GM23338 (cell line): Measurements from ENCODE around the gene SLC35F1. TPM values are rescaled to one million over a fixed set of nuclear protein-coding genes. Genes with fewer than 3 reads are reported as not detected.

Experiments used
- ATAC-seq: fragments of 200-7000 bp; cut with Tn5 transposase; 3 replicates; pipeline ENCODE4 v1.9.1; 2020
- DNase-seq: peaks from one replicate; pipeline ENCODE4 v3.0.0-alpha.2; 2015; ENCODE audit warnings: low spot score
- H2AFZ ChIP-seq: fragments of 200-600 bp; sonication (generic); 2 replicates; pipeline ENCODE4 v1.8.0; 2016; ENCODE audit warnings: antibody characterized with exemption, mild to moderate bottlenecking, moderate library complexity
- H3F3A ChIP-seq: fragments of 200-600 bp; sonication (generic); replicated peaks from 2 replicates; pipeline ENCODE4 v1.8.0; 2017; ENCODE audit warnings: antibody characterized with exemption, mixed run types, low read depth
- H3K27ac ChIP-seq: fragments of 200-600 bp; sonication (generic); 2 replicates; pipeline ENCODE4 v1.6.1; 2016; ENCODE audit warnings: low read depth
- H3K27me3 ChIP-seq: fragments of 200-600 bp; sonication (generic); 2 replicates; pipeline ENCODE4 v1.8.0; 2016; ENCODE audit warnings: mild to moderate bottlenecking, mixed run types, moderate library complexity; ENCODE audit not compliant: insufficient read depth
- H3K36me3 ChIP-seq: fragments of 200-600 bp; sonication (generic); 2 replicates; pipeline ENCODE4 v1.8.0; 2016; ENCODE audit warnings: mild to moderate bottlenecking; ENCODE audit not compliant: insufficient read depth
- H3K4me1 ChIP-seq: fragments of 200-600 bp; sonication (generic); 2 replicates; pipeline ENCODE4 v1.8.0; 2016; ENCODE audit warnings: mild to moderate bottlenecking, moderate library complexity; ENCODE audit not compliant: insufficient read depth
- H3K4me2 ChIP-seq: fragments of 200-600 bp; sonication (generic); 2 replicates; pipeline ENCODE4 v1.7.1; 2017; ENCODE audit warnings: mixed run types
- H3K4me3 ChIP-seq: fragments of 200-600 bp; sonication (generic); 2 replicates; pipeline ENCODE4 v1.6.1; 2016; ENCODE audit warnings: mixed run types
- H3K79me2 ChIP-seq: fragments of 200-600 bp; sonication (generic); replicated peaks from 2 replicates; pipeline ENCODE4 v1.8.0; 2017; ENCODE audit warnings: mild to moderate bottlenecking; ENCODE audit not compliant: insufficient read depth
- H3K9me2 ChIP-seq: fragments of 200-600 bp; sonication (generic); 2 replicates; pipeline ENCODE4 v1.8.0; 2017; ENCODE audit not compliant: insufficient read depth
- H4K20me1 ChIP-seq: fragments of 200-600 bp; sonication (generic); replicated peaks from 2 replicates; pipeline ENCODE4 v1.8.0; 2017; ENCODE audit warnings: mild to moderate bottlenecking; ENCODE audit not compliant: insufficient read depth
- H3K27ac Mint-ChIP-seq: 2 replicates; pipeline ENCODE4 v1.8.0; 2020; ENCODE audit warnings: inconsistent platforms, mild to moderate bottlenecking, moderate library complexity, mixed read lengths
- H3K27me3 Mint-ChIP-seq: 3 replicates; pipeline ENCODE4 v1.8.0; 2022; ENCODE audit warnings: low read depth, mild to moderate bottlenecking, moderate library complexity, mixed read lengths, inconsistent platforms; ENCODE audit not compliant: insufficient read depth, poor library complexity
- H3K36me3 Mint-ChIP-seq: 3 replicates; pipeline ENCODE4 v1.8.0; 2021; ENCODE audit warnings: low read depth, mild to moderate bottlenecking, inconsistent platforms, moderate library complexity, mixed read lengths
- H3K4me1 Mint-ChIP-seq: 3 replicates; pipeline ENCODE4 v1.8.0; 2020; ENCODE audit warnings: mild to moderate bottlenecking, inconsistent platforms, mixed read lengths
- H3K4me3 Mint-ChIP-seq: 3 replicates; pipeline ENCODE4 v1.8.0; 2021; ENCODE audit warnings: moderate library complexity, mild to moderate bottlenecking, inconsistent platforms, mixed read lengths
- H3K9me3 Mint-ChIP-seq: 3 replicates; pipeline ENCODE4 v1.8.0; 2020; ENCODE audit warnings: moderate library complexity, mild to moderate bottlenecking, inconsistent platforms, mixed read lengths
- CTCF ChIP-seq, 2 experiments: fragments of 200-600 bp in 1 of 2; sonication (generic) in 1 of 2; conservative IDR thresholded peaks; 2 replicates each; pipeline versions ENCODE4 v1.5.1 to v1.6.1; 2016 to 2017; ENCODE audit warnings: antibody characterized with exemption in 2 of 2, low read depth in 2 of 2, mild to moderate bottlenecking in 2 of 2, moderate library complexity in 1 of 2
- ETS1 ChIP-seq: IDR thresholded peaks from 2 replicates; pipeline ENCODE4 v1.6.1; 2016; ENCODE audit warnings: antibody characterized with exemption
- EZH2 ChIP-seq: fragments of 200-600 bp; sonication (generic); IDR thresholded peaks from one replicate; pipeline ENCODE4 v1.8.0; 2017; ENCODE audit warnings: antibody characterized with exemption, mild to moderate bottlenecking, low read depth; ENCODE audit not compliant: unreplicated experiment
- EZH2phosphoT487 ChIP-seq: fragments of 200-600 bp; sonication (generic); IDR thresholded peaks from one replicate; pipeline ENCODE4 v1.8.1; 2018; ENCODE audit warnings: antibody characterized with exemption; ENCODE audit not compliant: unreplicated experiment
- JUNB ChIP-seq: IDR thresholded peaks from one replicate; pipeline ENCODE4 v1.6.1; 2016; ENCODE audit warnings: antibody characterized with exemption; ENCODE audit not compliant: unreplicated experiment
- ZNF462 ChIP-seq: fragments of 250-450 bp; sonication (Bioruptor Pico); IDR thresholded peaks from 2 replicates; pipeline ENCODE4 v1.5.0; 2020; ENCODE audit warnings: mild to moderate bottlenecking, moderate library complexity
- polyA plus RNA-seq: library from polyadenylated mRNA; unstranded; fragments of >200 nt; fragmentation: Nextera tagmentation; extraction: Ambion mirVana; gene quantifications from 2 replicates; pipeline ENCODE4 v1.2.1, GENCODE V29; 2016
- total RNA-seq: library from RNA; depleted of rRNA; stranded (reverse); fragments of >200 nt; shearing (Covaris generic); gene quantifications from 2 replicates; pipeline ENCODE4 v1.2.3, GENCODE V29; 2014

SLC35F1 gene
- total and polyA plus RNA-seq, 2 experiments from 2014 or later: 3.0 to 10.3 TPM

- TF ChIP-seq ZNF462 (CRISPR knock-in tag) (no peak), CTCF (conservative IDR thresholded peaks at IDR 0.05; ENCODE audit: low read depth in 2 of 2) (no peak), JUNB (no peak), EZH2phosphoT487 (no peak), ETS1 (no peak)
Measured at GRCh38 chr6:118212451-118213173, 305.5 kb downstream of the SLC35F1 start (continued).

GRCh38 chr6:118215269-118215668 lies 308.2 kb downstream of the SLC35F1 start:
- Histone ChIP-seq H3K27me3 (no peaks in the 10 kb centered on the region), H3K4me2 (no peak overlapping the region), H3K4me3 (no peak overlapping the region), H3K9me2 (no peaks in the 10 kb centered on the region), H3K79me2 (no peaks in the 10 kb centered on the region), H3K27ac (no peak overlapping the region), H3K4me1 (peaks cover 3% of the 10 kb centered on the region; the same call in 1 of the 2 replicates), H3F3A (no peaks in the 10 kb centered on the region), H3K36me3 (no peaks in the 10 kb centered on the region), H2AFZ (no peak overlapping the region), H4K20me1 (no peaks in the 10 kb centered on the region)
- Mint-ChIP-seq H3K4me3 (no peak overlapping the region), H3K9me3 (no peaks in the 10 kb centered on the region), H3K36me3 (no peaks in the 10 kb centered on the region), H3K27me3 (no peaks in the 10 kb centered on the region), H3K4me1 (peaks cover 4% of the 10 kb centered on the region; the same call in 2 of the 3 replicates), H3K27ac (no peak overlapping the region)
- no peak for DNase-seq
- no peak for ATAC-seq
- no peak for TF ChIP-seq ETS1
- TF ChIP-seq EZH2: no peak
- no peak for TF ChIP-seq CTCF (conservative IDR thresholded peaks at IDR 0.05; ENCODE audit: low read depth in 2 of 2)
